HCT116 (cell line): ENCODE data around the gene FAM229A. TPM values are rescaled to one million over a fixed set of nuclear protein-coding genes. Genes with fewer than 3 reads are reported as not detected.

Source experiments
- ATAC-seq: fragments of 200-7000 bp; cut with Tn5 transposase; 2 replicates; pipeline ENCODE4 v1.9.1; 2020; ENCODE audit warnings: mild to moderate bottlenecking, moderate library complexity
- BruUV-seq: library from RNA; stranded (reverse); fragments of 400-500 nt; replicated peaks from 2 replicates; lab custom pipeline; 2021; lab: Mats Ljungman, UMichigan
- CTCF ChIA-PET: fragments of 300-600 bp; sonication (Branson Sonifier 250); formaldehyde crosslinking; loops from one replicate; lab custom pipeline; 2021; ENCODE audit warnings: antibody characterized with exemption; lab: Charles Lee
- POLR2A ChIA-PET: fragments of 300-600, 350-600 bp; sonication (Branson Sonifier 250); formaldehyde crosslinking; loops from one replicate; lab custom pipeline; 2021; ENCODE audit warnings: antibody characterized with exemption; lab: Charles Lee
- RAD21 ChIA-PET, 2 experiments: fragments of 300-600 bp; sonication (Branson Sonifier 250); formaldehyde crosslinking; loops; one replicate each; lab custom pipeline; 2023; ENCODE audit warnings: low total read pairs in 2 of 2; ENCODE audit not compliant: uncharacterized antibody in 2 of 2, unreplicated experiment in 2 of 2, low non-redundant PET in 1 of 2; lab: Charles Lee
- DNase-seq: peaks from one replicate; pipeline ENCODE4 v3.0.0-alpha.2; 2010; ENCODE audit warnings: low read depth, low spot score
- H2AFZ ChIP-seq: fragments of 200-600 bp; shearing (Covaris generic), sonication (generic); 2 replicates; pipeline ENCODE4 v1.6.1; 2017; ENCODE audit warnings: low read depth, mixed run types, mixed read lengths, antibody characterized with exemption, low read length; ENCODE audit not compliant: poor library complexity, severe bottlenecking
- H3K27ac ChIP-seq: 2 replicates; pipeline ENCODE4 v1.5.1; 2012; ENCODE audit warnings: low read depth, low read length
- H3K27me3 ChIP-seq: fragments of 200-600 bp; sonication (generic); 2 replicates; pipeline ENCODE4 v1.6.1; 2016; ENCODE audit warnings: mixed run types, low read length, mixed read lengths; ENCODE audit not compliant: insufficient read depth
- H3K36me3 ChIP-seq, 2 experiments: fragments of 200-500 bp in 1 of 2; fragments of 200-600 bp in 1 of 2; sonication (Bioruptor generic) in 1 of 2; sonication (generic) in 1 of 2; 2 replicates each; pipeline versions ENCODE4 v1.5.1 to v1.6.1; 2014 to 2016; ENCODE audit warnings: low read length in 2 of 2, inconsistent platforms in 1 of 2, mixed read lengths in 1 of 2, mixed run types in 1 of 2; ENCODE audit not compliant: insufficient read depth in 2 of 2, control insufficient read depth in 1 of 2
- H3K4me1 ChIP-seq, 2 experiments: fragments of 200-600 bp in 1 of 2; sonication (generic) in 1 of 2; 2 replicates each; pipeline versions ENCODE4 v1.5.1 to v1.6.1; 2012 to 2017; ENCODE audit warnings: low read length in 2 of 2, inconsistent platforms in 1 of 2, mild to moderate bottlenecking in 1 of 2, mixed read lengths in 1 of 2, mixed run types in 1 of 2, moderate library complexity in 1 of 2; ENCODE audit not compliant: insufficient read depth in 2 of 2, control insufficient read depth in 1 of 2
- H3K4me2 ChIP-seq: fragments of 200-600 bp; sonication (generic); 2 replicates; pipeline ENCODE4 v1.6.1; 2017; ENCODE audit warnings: mixed run types, low read length, mixed read lengths
- H3K4me3 ChIP-seq, 2 experiments: fragments of 200-600 bp in 1 of 2; sonication (generic) in 1 of 2; replicated peaks in 1 of 2; 2 replicates each; pipeline ENCODE4 v1.5.1; 2011 to 2016; ENCODE audit warnings: low read length in 2 of 2, control low read depth in 1 of 2, low read depth in 1 of 2, mild to moderate bottlenecking in 1 of 2, mixed read lengths in 1 of 2, mixed run types in 1 of 2
- H3K79me2 ChIP-seq: fragments of 200-600 bp; sonication (generic); 2 replicates; pipeline ENCODE4 v1.6.1; 2017; ENCODE audit warnings: mild to moderate bottlenecking, mixed run types, low read length, moderate library complexity, mixed read lengths; ENCODE audit not compliant: insufficient read depth
- H3K9ac ChIP-seq: fragments of 200-600 bp; sonication (generic); 2 replicates; pipeline ENCODE4 v1.6.1; 2016; ENCODE audit warnings: low read length, mixed read lengths
- H3K9me2 ChIP-seq: fragments of 200-600 bp; sonication (generic), shearing (Covaris generic); 2 replicates; pipeline ENCODE4 v1.6.1; 2017; ENCODE audit warnings: mixed run types, mild to moderate bottlenecking, moderate library complexity; ENCODE audit not compliant: insufficient read depth
- H3K9me3 ChIP-seq, 2 experiments: fragments of 200-500 bp in 1 of 2; fragments of 200-600 bp in 1 of 2; sonication (Bioruptor generic) in 1 of 2; sonication (generic) in 1 of 2; 2 replicates each; pipeline ENCODE4 v1.6.1; 2014 to 2017; ENCODE audit warnings: low read length in 2 of 2, mixed read lengths in 2 of 2, inconsistent platforms in 1 of 2, low read depth in 1 of 2, mild to moderate bottlenecking in 1 of 2, mixed run types in 1 of 2, moderate library complexity in 1 of 2; ENCODE audit not compliant: control insufficient read depth in 1 of 2, insufficient read depth in 1 of 2
- H4K20me1 ChIP-seq: fragments of 200-600 bp; sonication (generic), shearing (Covaris generic); 2 replicates; pipeline ENCODE4 v1.6.1; 2017; ENCODE audit warnings: mixed run types, mild to moderate bottlenecking, moderate library complexity; ENCODE audit not compliant: insufficient read depth
- EZH2 ChIP-seq: fragments of 200-600 bp; sonication (generic); IDR thresholded peaks from 2 replicates; pipeline ENCODE4 v1.6.1; 2017; ENCODE audit warnings: antibody characterized with exemption, mixed run types
- EZH2phosphoT487 ChIP-seq: fragments of 200-600 bp; IDR thresholded peaks from 2 replicates; pipeline ENCODE4 v1.6.1; 2018; ENCODE audit warnings: antibody characterized with exemption, borderline replicate concordance
- MAX ChIP-seq: IDR thresholded peaks from 2 replicates; pipeline ENCODE4 v1.6.1; 2012
- POLR2AphosphoS5 ChIP-seq: IDR thresholded peaks from 2 replicates; pipeline ENCODE4 v1.6.1; 2011; ENCODE audit warnings: mild to moderate bottlenecking, low read depth, low read length, moderate library complexity
- RAD21 ChIP-seq: IDR thresholded peaks from 2 replicates; pipeline ENCODE4 v1.6.1; 2012; ENCODE audit warnings: low read depth, mild to moderate bottlenecking
- SP1 ChIP-seq: IDR thresholded peaks from 2 replicates; pipeline ENCODE4 v1.6.1; 2012; ENCODE audit warnings: low read depth
- YY1 ChIP-seq: IDR thresholded peaks from 2 replicates; pipeline ENCODE4 v1.6.1; 2011; ENCODE audit warnings: low read length, low read depth, moderate library complexity, mild to moderate bottlenecking; ENCODE audit not compliant: insufficient replicate concordance; ENCODE audit errors: extremely low read depth
- ZBTB33 ChIP-seq: IDR thresholded peaks from 2 replicates; pipeline ENCODE4 v1.6.1; 2011; ENCODE audit warnings: mild to moderate bottlenecking, low read length, moderate library complexity; ENCODE audit not compliant: insufficient replicate concordance; ENCODE audit errors: extremely low read depth
- ZFX ChIP-seq: fragments of 450-650 bp; IDR thresholded peaks from 2 replicates; pipeline ENCODE4 v1.6.1; 2017
- intact Hi-C: fragments of 100-400 bp; cut with micrococcal nuclease; formaldehyde crosslinking; loops from 2 replicates; pipeline ENCODE4 v1.10.0; 2022
- total RNA-seq: library from RNA; stranded (reverse); gene quantifications from one replicate; pipeline ENCODE4 v1.2.1, GENCODE V29; 2021; ENCODE audit not compliant: unreplicated experiment
- TF ChIP-seq, protein P1 (sequence below): IDR thresholded peaks from 2 replicates; pipeline ENCODE4 v1.6.1; 2012

FAM229A gene
- total RNA-seq, 1 experiment from 2014 or later, result 16.1 TPM

DNA sequence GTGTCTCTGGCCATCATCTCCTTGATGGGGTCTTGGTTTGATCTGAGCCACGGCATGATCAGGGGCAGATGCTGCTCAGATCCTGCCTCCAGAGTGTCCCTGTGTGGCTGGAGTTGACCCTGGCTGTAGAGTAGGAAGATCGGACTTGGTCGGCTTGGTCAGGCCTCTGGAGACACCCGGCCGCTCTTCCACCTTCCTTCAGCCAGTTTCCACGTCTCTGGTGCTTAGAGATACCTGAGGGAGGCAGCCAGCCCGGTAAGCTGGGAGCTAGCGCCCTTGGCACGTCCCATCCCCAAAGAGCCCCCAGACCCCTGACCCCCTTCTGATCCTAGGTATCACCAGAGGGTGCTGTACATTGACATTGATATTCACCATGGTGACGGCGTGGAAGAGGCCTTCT is 35.1 kb downstream of the FAM229A start:
- CTCF ChIA-PET, result no interaction called here
- Histone ChIP-seq H3K9ac (no peak overlapping the region), H3K4me1 (peaks cover 5 to 9% of the 10 kb centered on the region in 2 experiments), H3K27ac (no peak overlapping the region), H3K27me3 (no peaks in the 10 kb centered on the region), H3K9me3 (no peaks in the 10 kb centered on the region), H3K4me3 (no peak overlapping the region), H3K4me2 (no peak overlapping the region), H3K9me2 (no peaks in the 10 kb centered on the region), H4K20me1 (no peaks in the 10 kb centered on the region), H2AFZ (no peak overlapping the region), H3K79me2 (peaks cover 5% of the 10 kb centered on the region; the same call in 1 of the 2 replicates), H3K36me3 (peaks cover 39 to 43% of the 10 kb centered on the region in 2 experiments)
- ATAC-seq, result no peak
- intact Hi-C loops, result no loop called here
- no peak for DNase-seq
- POLR2A ChIA-PET, result no interaction called here
- RAD21 ChIA-PET, result no interaction called here
- no peak for TF ChIP-seq SP1
- TF ChIP-seq EZH2phosphoT487, result no peak
- TF ChIP-seq YY1, result no peak
- TF ChIP-seq ZBTB33, result no peak
- TF ChIP-seq ZFX, result no peak
- no peak for TF ChIP-seq RAD21
- TF ChIP-seq EZH2, result no peak
- TF ChIP-seq MAX, result no peak
- TF ChIP-seq POLR2AphosphoS5, result no peak
- TF ChIP-seq, protein P1, sequence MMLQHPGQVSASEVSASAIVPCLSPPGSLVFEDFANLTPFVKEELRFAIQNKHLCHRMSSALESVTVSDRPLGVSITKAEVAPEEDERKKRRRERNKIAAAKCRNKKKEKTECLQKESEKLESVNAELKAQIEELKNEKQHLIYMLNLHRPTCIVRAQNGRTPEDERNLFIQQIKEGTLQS, result no peak
- BruUV-seq, result no TSS peak
